IMR-90 (cell line): Measurements from ENCODE around the gene RAB23.

Experiments used
- CEBPB ChIP-seq: IDR thresholded peaks from 2 replicates; pipeline ENCODE4 v1.6.1; 2012; ENCODE audit warnings: low read depth, low read length, improper control_type of control experiment
- CTCF ChIP-seq: conservative IDR thresholded peaks from 2 replicates; pipeline ENCODE4 v1.5.1; 2012; ENCODE audit warnings: mild to moderate bottlenecking, low read depth, low read length, improper control_type of control experiment
- MXI1 ChIP-seq: IDR thresholded peaks from 2 replicates; pipeline ENCODE4 v1.6.1; 2012; ENCODE audit warnings: low read depth, mild to moderate bottlenecking, low read length, moderate library complexity, borderline replicate concordance
- NFE2L2 ChIP-seq: fragments of 150-350 bp; IDR thresholded peaks from 2 replicates; pipeline ENCODE4 v1.6.1; 2016; ENCODE audit warnings: low read depth, mild to moderate bottlenecking, low read length
- RFX5 ChIP-seq: IDR thresholded peaks from 2 replicates; pipeline ENCODE4 v1.8.0; 2012; ENCODE audit warnings: low read depth, mild to moderate bottlenecking, low read length, moderate library complexity

GRCh38 chr6:57254055-57254717 lies 32.1 kb upstream of the RAB23 start:
- TF ChIP-seq CTCF (no peak), MXI1 (no peak), CEBPB (no peak), RFX5 (no peak), NFE2L2 (no peak)
